Measurements from ENCODE around the gene GRIK1. TPM values are rescaled to one million over a fixed set of nuclear protein-coding genes. Genes with fewer than 3 reads are reported as not detected.

The GRIK1 gene
- total RNA-seq, 2 donors from 2014 or later = 0.21 TPM; not detected in 1

GRCh38 chr21:29801122-29801521 is 138.7 kb downstream of the GRIK1 start:
- ATAC-seq (ENCODE audit: insufficient number of reproducible peaks, low FRiP score, low read depth) (no peak), DNase-seq (ENCODE audit: low spot score) (no peak)
- Histone ChIP-seq H3K27me3 (replicated peaks; ENCODE audit: insufficient read depth) (no peaks in the 10 kb centered on the region), H3K36me3 (no peaks in the 10 kb centered on the region), H3K9me3 (no peaks in the 10 kb centered on the region), H3K27ac (no peak overlapping the region), H3K4me3 (no peak overlapping the region), H3K4me1 (ENCODE audit: control insufficient read depth in 1 of 2, low read depth in 2 of 2) (no peaks in the 10 kb centered on the region)
- no peak for TF ChIP-seq CTCF (IDR thresholded peaks at IDR 0.05)

GRCh38 chr21:29800056-29800455 is 139.7 kb downstream of the GRIK1 start:
- no peak for DNase-seq (ENCODE audit: low spot score)
- no peak overlapping the region for H3K27ac ChIP-seq
- no peak overlapping the region for H3K4me3 ChIP-seq
- no peaks in the 10 kb centered on the region for H3K4me1 ChIP-seq (ENCODE audit: control insufficient read depth in 1 of 2, low read depth in 2 of 2)
- ATAC-seq (ENCODE audit: insufficient number of reproducible peaks, low FRiP score, low read depth) = no peak
- no peaks in the 10 kb centered on the region for H3K36me3 ChIP-seq
- no peak for TF ChIP-seq CTCF (IDR thresholded peaks at IDR 0.05)
- H3K27me3 ChIP-seq (replicated peaks; ENCODE audit: insufficient read depth) = no peaks in the 10 kb centered on the region
- H3K9me3 ChIP-seq = no peaks in the 10 kb centered on the region

- no peaks in the 10 kb centered on the region for H3K36me3 ChIP-seq
- H3K27me3 ChIP-seq (replicated peaks; ENCODE audit: insufficient read depth) = no peaks in the 10 kb centered on the region
- H3K4me3 ChIP-seq = no peak overlapping the region
- H3K4me1 ChIP-seq (ENCODE audit: control insufficient read depth in 1 of 2, low read depth in 2 of 2) = no peaks in the 10 kb centered on the region
- no peaks in the 10 kb centered on the region for H3K9me3 ChIP-seq
- H3K27ac ChIP-seq = no peak overlapping the region
- DNase-seq (ENCODE audit: low spot score) (no peak), ATAC-seq (ENCODE audit: insufficient number of reproducible peaks, low FRiP score, low read depth) (no peak)
- no peak for TF ChIP-seq CTCF (IDR thresholded peaks at IDR 0.05)
Observed at GRCh38 chr21:29798840-29799239, 141.0 kb downstream of the GRIK1 start.

- Histone ChIP-seq H3K36me3 (no peaks in the 10 kb centered on the region), H3K4me3 (no peak overlapping the region), H3K27ac (no peak overlapping the region), H3K4me1 (ENCODE audit: control insufficient read depth in 1 of 2, low read depth in 2 of 2) (no peaks in the 10 kb centered on the region), H3K27me3 (replicated peaks; ENCODE audit: insufficient read depth) (no peaks in the 10 kb centered on the region), H3K9me3 (no peaks in the 10 kb centered on the region)
- ATAC-seq (ENCODE audit: insufficient number of reproducible peaks, low FRiP score, low read depth) (no peak), DNase-seq (ENCODE audit: low spot score) (no peak)
- no peak for TF ChIP-seq CTCF (IDR thresholded peaks at IDR 0.05)
Observed at GRCh38 chr21:29797155-29797554, 142.6 kb downstream of the GRIK1 start.

- DNase-seq (ENCODE audit: low spot score) = no peak
- no peak overlapping the region for H3K27ac ChIP-seq
- no peaks in the 10 kb centered on the region for H3K9me3 ChIP-seq
- ATAC-seq (ENCODE audit: insufficient number of reproducible peaks, low FRiP score, low read depth) = no peak
- TF ChIP-seq CTCF (IDR thresholded peaks at IDR 0.05) = no peak
- H3K4me3 ChIP-seq = no peak overlapping the region
- H3K4me1 ChIP-seq (ENCODE audit: control insufficient read depth in 1 of 2, low read depth in 2 of 2) = no peaks in the 10 kb centered on the region
- no peaks in the 10 kb centered on the region for H3K36me3 ChIP-seq
- no peaks in the 10 kb centered on the region for H3K27me3 ChIP-seq (replicated peaks; ENCODE audit: insufficient read depth)
Observed at GRCh38 chr21:29793712-29794111, 146.1 kb downstream of the GRIK1 start.

Data from thoracic aorta (tissue), 2 donors.